G401.6 (cell line): ENCODE data around the gene C22orf23.

Source experiments
- FAIRE-seq: peaks from 2 replicates; lab custom pipeline; 2012; peaks lifted over from hg19 to GRCh38; lab: Jason Lieb, UNC

C22orf23 gene

DNA sequence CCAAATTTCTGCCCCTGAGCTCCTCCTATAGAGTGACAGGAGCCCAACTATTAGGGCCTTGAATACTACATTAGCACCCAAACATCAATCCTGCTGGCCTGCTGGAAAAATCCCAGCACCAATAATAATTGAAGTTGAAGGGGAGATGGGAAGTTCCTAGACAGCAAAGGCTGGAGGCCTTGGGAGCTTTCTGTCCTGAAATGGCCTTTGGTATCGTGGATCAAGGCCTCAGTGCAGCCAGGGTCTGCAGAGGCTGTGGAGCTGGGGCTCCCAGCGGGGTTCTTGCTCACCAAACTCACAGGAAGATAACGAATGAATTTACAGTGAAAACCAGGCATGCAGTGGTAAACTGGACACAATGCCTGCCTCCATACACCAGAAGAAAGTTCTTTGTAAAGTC is 56.5 kb downstream of the C22orf23 start:
- no peak for FAIRE-seq

DNA sequence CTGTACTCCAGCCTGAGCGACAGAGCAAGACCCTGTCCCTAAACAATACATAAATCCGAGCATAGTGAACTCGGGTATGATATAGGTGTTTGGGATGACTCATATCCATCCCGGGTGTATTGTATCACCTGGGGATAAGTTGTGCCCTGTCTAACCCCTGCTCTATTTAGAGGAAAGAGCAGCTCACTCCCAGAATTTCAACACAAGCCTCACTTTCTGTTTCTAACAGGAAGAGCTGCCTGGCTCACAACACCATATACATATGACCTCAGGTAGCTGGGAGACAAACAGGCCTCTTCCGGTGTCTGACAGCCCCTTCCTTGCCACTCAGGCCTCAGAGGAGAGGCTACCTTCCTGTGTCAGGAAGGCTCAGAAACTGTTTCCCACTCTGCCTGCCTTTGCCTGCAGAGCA is 57.2 kb downstream of the C22orf23 start:
- no peak for FAIRE-seq

DNA sequence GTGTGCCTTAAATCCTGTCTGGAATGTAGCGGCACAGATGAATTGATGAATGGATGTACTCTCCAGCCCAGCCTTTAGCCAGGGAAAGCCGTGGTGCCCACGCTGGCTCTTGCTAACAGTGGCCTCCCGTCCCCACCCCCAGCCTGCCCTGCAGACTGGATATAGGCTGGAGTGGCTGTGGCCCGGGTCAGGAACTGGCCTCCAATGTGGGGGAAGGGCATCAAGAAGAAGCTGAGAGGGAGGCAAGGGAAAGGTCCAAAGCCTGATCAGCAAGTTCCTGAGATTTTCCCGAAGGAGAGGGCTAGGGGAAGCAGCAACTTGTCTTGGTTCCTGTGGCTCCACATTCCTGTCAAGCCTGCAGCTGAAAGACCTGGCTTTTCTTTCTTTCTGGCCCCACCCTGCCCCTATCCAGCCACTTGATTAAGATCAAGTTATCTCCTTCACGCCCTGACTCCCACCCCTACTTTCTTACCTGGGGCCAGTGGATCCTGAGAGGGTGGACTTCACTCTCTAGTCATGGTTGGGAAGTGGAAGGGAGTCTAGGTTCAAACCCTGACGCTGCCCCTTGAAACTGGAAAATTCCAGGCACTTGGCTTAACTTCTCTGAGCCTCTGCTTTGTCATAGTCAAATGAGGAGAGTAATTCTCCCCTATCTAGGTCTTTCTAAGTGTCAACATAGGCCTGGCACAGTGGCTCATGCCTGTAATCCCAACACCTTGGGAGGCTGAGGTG is 58.3 kb downstream of the C22orf23 start:
- FAIRE-seq, result no peak

DNA sequence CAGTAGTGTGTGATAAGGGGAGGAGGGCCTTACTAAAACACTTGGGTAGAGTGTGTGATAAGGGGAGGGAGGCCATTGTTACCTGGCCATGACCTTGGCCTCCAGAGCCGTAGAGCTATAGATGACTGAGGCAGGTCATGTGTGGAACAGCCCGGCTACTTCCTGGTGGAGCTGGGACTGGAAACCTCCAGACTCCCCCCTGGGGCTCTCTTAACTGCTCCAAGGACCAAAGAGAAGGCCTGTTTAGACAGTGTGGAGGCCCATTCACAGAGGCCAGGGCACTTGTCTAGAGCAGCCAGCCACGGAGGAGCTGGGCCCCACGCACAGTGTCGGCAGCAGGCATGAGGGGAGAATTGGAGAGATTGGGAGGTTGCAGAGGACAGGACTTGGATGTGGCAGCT is 59.8 kb downstream of the C22orf23 start:
- no peak for FAIRE-seq
